ENCODE measurements around the gene GABRP. TPM values are rescaled to one million over a fixed set of nuclear protein-coding genes. Genes with fewer than 3 reads are reported as not detected.

The GABRP gene
- total RNA-seq, 6 donors from 2014 or later, result 0.20 to 5.3 (median 0.28) TPM; not detected in 2

GRCh38 chr5:170746075-170746960, 37.2 kb upstream of the GABRP start:
- ATAC-seq (ENCODE audit: low FRiP score in 2 of 2), result no peak
- H3K4me3 ChIP-seq, result no peak overlapping the region

GRCh38 chr5:170746961-170747340, 36.6 kb upstream of the GABRP start:
- 90 to 93% methylated on average over 11 of the region's 11 CpGs for WGBS, 2 donors
- peak overlapping the region in 3 of 4 donors; percentile 39 to 57 (median 56) for H3K27ac ChIP-seq

More at GRCh38 chr5:170746075-170746960, 37.2 kb upstream of the GABRP start:
- Histone ChIP-seq H3K36me3 (no peaks in the 10 kb centered on the region), H3K4me1 (peaks cover 21 to 32% (median 29%) of the 10 kb centered on the region in 4 donors), H3K27me3 (no peaks in the 10 kb centered on the region), H3K27ac (peak overlapping the region; percentile 49 to 57 (median 54)), H3K9me3 (no peaks in the 10 kb centered on the region)
- 70 to 72% methylated on average over 8 to 14 of the region's 14 CpGs for WGBS, 2 donors
- peak in 1 of 2 donors; percentile 42 for DNase-seq
- TF ChIP-seq POLR2AphosphoS5 (IDR thresholded peaks at IDR 0.05), result peak in 1 of 2 donors; percentile 7
- no peak for TF ChIP-seq POLR2A (IDR thresholded peaks at IDR 0.05)
- TF ChIP-seq EP300 (IDR thresholded peaks at IDR 0.05), result no peak
- TF ChIP-seq CTCF (IDR thresholded peaks at IDR 0.05), result no peak

GRCh38 chr5:170747357-170747756, 36.2 kb upstream of the GABRP start:
- TF ChIP-seq CTCF (IDR thresholded peaks at IDR 0.05) (no peak), POLR2AphosphoS5 (IDR thresholded peaks at IDR 0.05) (no peak)
- Histone ChIP-seq H3K4me3 (no peak overlapping the region), H3K4me1 (peaks cover 21 to 37% (median 35%) of the 10 kb centered on the region in 4 donors), H3K27ac (no peak overlapping the region), H3K9me3 (no peaks in the 10 kb centered on the region), H3K27me3 (no peaks in the 10 kb centered on the region), H3K36me3 (no peaks in the 10 kb centered on the region)
- no peak for ATAC-seq (ENCODE audit: low FRiP score in 2 of 2)
- DNase-seq, result peak in 1 of 2 donors; percentile 32
- 83 to 86% methylated on average over 1 of the region's 1 CpG for WGBS, 2 donors

More at GRCh38 chr5:170746961-170747340, 36.6 kb upstream of the GABRP start:
- no peak for DNase-seq
- ATAC-seq (ENCODE audit: low FRiP score in 2 of 2), result no peak
- no peaks in the 10 kb centered on the region for H3K36me3 ChIP-seq
- no peak overlapping the region for H3K4me3 ChIP-seq
- no peaks in the 10 kb centered on the region for H3K27me3 ChIP-seq
- peaks cover 21 to 33% (median 31%) of the 10 kb centered on the region in 4 donors for H3K4me1 ChIP-seq
- H3K9me3 ChIP-seq, result no peaks in the 10 kb centered on the region
- TF ChIP-seq CTCF (IDR thresholded peaks at IDR 0.05) (no peak), POLR2AphosphoS5 (IDR thresholded peaks at IDR 0.05) (no peak), POLR2A (IDR thresholded peaks at IDR 0.05) (no peak), EP300 (IDR thresholded peaks at IDR 0.05) (no peak)

- WGBS, 2 donors, result 88 to 89% methylated on average over 9 to 10 of the region's 10 CpGs
- Histone ChIP-seq H3K27me3 (no peaks in the 10 kb centered on the region), H3K9me3 (no peaks in the 10 kb centered on the region), H3K4me3 (no peak overlapping the region), H3K36me3 (no peaks in the 10 kb centered on the region), H3K27ac (no peak overlapping the region), H3K4me1 (peaks cover 21 to 40% (median 36%) of the 10 kb centered on the region in 4 donors)
- peak in 4 of 6 experiments; percentile 20 to 33 (median 26) for TF ChIP-seq CTCF (IDR thresholded peaks at IDR 0.05)
- no peak for TF ChIP-seq POLR2A (IDR thresholded peaks at IDR 0.05)
- TF ChIP-seq POLR2AphosphoS5 (IDR thresholded peaks at IDR 0.05), result no peak
- DNase-seq (peak in 1 of 2 donors; percentile 19), ATAC-seq (ENCODE audit: low FRiP score in 2 of 2) (no peak)
Measured at GRCh38 chr5:170747851-170748250, 35.7 kb upstream of the GABRP start.
